CD8-positive, alpha-beta memory T cell (primary cell): ENCODE results near the gene FOXE1. TPM values are rescaled to one million over a fixed set of nuclear protein-coding genes. Genes with fewer than 3 reads are reported as not detected.

Experiments used
- CTCF ChIA-PET: fragments of 350-600 bp; sonication (Branson Sonifier 250); formaldehyde crosslinking; loops from one replicate; lab custom pipeline; 2021; ENCODE audit warnings: antibody characterized with exemption; lab: Charles Lee
- POLR2A ChIA-PET: fragments of 350-600 bp; sonication (Branson Sonifier 250); formaldehyde crosslinking; loops from one replicate; lab custom pipeline; 2021; ENCODE audit warnings: antibody characterized with exemption; lab: Charles Lee
- DNase-seq, 5 donors: peaks; one replicate each; pipeline versions ENCODE4 v3.0.0 to v3.0.0-alpha.2; 2020 to 2022; ENCODE audit warnings: mixed read lengths in 1 of 5
- H3K27ac ChIP-seq: one replicate; pipeline ENCODE4 v1.7.0; 2013; ENCODE audit warnings: low read depth, mild to moderate bottlenecking, low read length, moderate library complexity
- H3K27me3 ChIP-seq: 2 replicates; pipeline ENCODE4 v1.7.0; 2013; ENCODE audit warnings: low read length, mild to moderate bottlenecking; ENCODE audit not compliant: insufficient read depth, poor library complexity, severe bottlenecking
- H3K36me3 ChIP-seq: 2 replicates; pipeline ENCODE4 v1.7.0; 2013; ENCODE audit warnings: mild to moderate bottlenecking, low read length, moderate library complexity; ENCODE audit not compliant: insufficient read depth
- H3K4me1 ChIP-seq: 2 replicates; pipeline ENCODE4 v1.7.0; 2013; ENCODE audit warnings: mild to moderate bottlenecking, low read length, moderate library complexity; ENCODE audit not compliant: insufficient read depth
- H3K4me3 ChIP-seq: 2 replicates; pipeline ENCODE4 v1.7.0; 2013; ENCODE audit warnings: mild to moderate bottlenecking, low read length
- H3K9me3 ChIP-seq: 2 replicates; pipeline ENCODE4 v1.7.0; 2013; ENCODE audit warnings: mild to moderate bottlenecking, low read length
- H3K27ac Mint-ChIP-seq, 8 donors: one replicate each; pipeline ENCODE4 v1.8.0; 2020 to 2021; ENCODE audit warnings: mixed read lengths in 8 of 8, mild to moderate bottlenecking in 6 of 8, inconsistent platforms in 3 of 8, moderate library complexity in 3 of 8
- H3K27me3 Mint-ChIP-seq, 2 donors: one replicate each; pipeline ENCODE4 v1.8.0; 2020 to 2021; ENCODE audit warnings: mixed read lengths in 2 of 2, mild to moderate bottlenecking in 1 of 2, moderate library complexity in 1 of 2
- H3K36me3 Mint-ChIP-seq, 3 donors: one replicate each; pipeline ENCODE4 v1.8.0; 2020 to 2021; ENCODE audit warnings: mixed read lengths in 3 of 3, inconsistent platforms in 1 of 3, mild to moderate bottlenecking in 1 of 3
- H3K4me1 Mint-ChIP-seq, 3 donors: one replicate each; pipeline ENCODE4 v1.8.0; 2020 to 2021; ENCODE audit warnings: mixed read lengths in 3 of 3, inconsistent platforms in 1 of 3, mild to moderate bottlenecking in 1 of 3
- H3K4me3 Mint-ChIP-seq, 7 donors: one replicate each; pipeline ENCODE4 v1.8.0; 2020 to 2021; ENCODE audit warnings: mixed read lengths in 7 of 7, mild to moderate bottlenecking in 6 of 7, moderate library complexity in 4 of 7, inconsistent platforms in 2 of 7
- H3K9me3 Mint-ChIP-seq, 5 donors: one replicate each; pipeline ENCODE4 v1.8.0; 2020 to 2022; ENCODE audit warnings: mixed read lengths in 5 of 5, mild to moderate bottlenecking in 3 of 5, moderate library complexity in 2 of 5, inconsistent platforms in 1 of 5
- polyA plus RNA-seq: library from polyadenylated mRNA; unstranded; fragments of 300-500 nt; fragmentation: Illumina TruSeq; gene quantifications from one replicate; pipeline ENCODE4 v1.2.3, GENCODE V29; 2021
- total RNA-seq, 2 experiments: library from RNA; stranded (reverse); gene quantifications; one replicate each; pipeline ENCODE4 v1.2.3, GENCODE V29; 2021

Gene FOXE1
- total and polyA plus RNA-seq, 3 experiments from 2014 or later: 0.07 TPM; not detected in 2

DNA sequence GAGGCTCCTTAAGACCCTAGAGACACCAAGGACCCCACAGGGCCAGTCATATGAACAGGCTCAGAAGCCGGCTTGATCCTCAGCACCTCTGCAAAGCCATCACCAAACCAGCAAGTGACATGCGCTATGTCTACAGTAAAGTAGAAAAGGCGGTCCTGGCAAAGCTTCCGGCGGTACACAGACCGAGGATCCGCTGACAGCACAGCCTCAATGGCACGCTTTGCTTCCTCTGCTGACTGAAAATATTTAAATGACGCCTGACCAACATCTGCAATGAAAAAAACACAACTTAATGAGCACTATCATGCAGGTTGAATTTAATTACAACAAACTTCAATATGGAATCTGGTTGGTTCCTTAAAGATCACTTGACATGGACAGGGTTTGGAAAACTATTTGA is 51.7 kb downstream of the FOXE1 start:
- Mint-ChIP-seq H3K9me3 (no peaks in the 10 kb centered on the region), H3K27ac (peak overlapping the region; percentile 77 to 99 (median 98)), H3K4me1 (peaks cover 74 to 90% (median 87%) of the 10 kb centered on the region in 3 donors), H3K27me3 (no peaks in the 10 kb centered on the region), H3K4me3 (peak overlapping the region; percentile 62 to 82 (median 76)), H3K36me3 (peaks cover 0 to 52% (median 8%) of the 10 kb centered on the region in 3 donors)
- H3K4me3 ChIP-seq: peak overlapping the region; percentile 47
- H3K9me3 ChIP-seq: no peaks in the 10 kb centered on the region
- H3K27ac ChIP-seq: peak overlapping the region; percentile 12
- no peaks in the 10 kb centered on the region for H3K27me3 ChIP-seq
- peaks cover 92% of the 10 kb centered on the region for H3K4me1 ChIP-seq
- peak in 4 of 5 donors; percentile 29 to 75 (median 62) for DNase-seq
- CTCF ChIA-PET: interaction anchor here (0.7 to 10.0 kb wide), 6 partner anchors 12 to 349 kb away, joined by 3 to 109 read pairs (median 4); partner anchors contain the start of gene TRMO
- H3K36me3 ChIP-seq: peaks cover under 1% of the 10 kb centered on the region
- POLR2A ChIA-PET: interaction anchor here (0.9 to 3.4 kb wide), 3 partner anchors 16 to 197 kb away, joined by 3 to 55 read pairs (median 3); partner anchors contain the start of gene TRMO

DNA sequence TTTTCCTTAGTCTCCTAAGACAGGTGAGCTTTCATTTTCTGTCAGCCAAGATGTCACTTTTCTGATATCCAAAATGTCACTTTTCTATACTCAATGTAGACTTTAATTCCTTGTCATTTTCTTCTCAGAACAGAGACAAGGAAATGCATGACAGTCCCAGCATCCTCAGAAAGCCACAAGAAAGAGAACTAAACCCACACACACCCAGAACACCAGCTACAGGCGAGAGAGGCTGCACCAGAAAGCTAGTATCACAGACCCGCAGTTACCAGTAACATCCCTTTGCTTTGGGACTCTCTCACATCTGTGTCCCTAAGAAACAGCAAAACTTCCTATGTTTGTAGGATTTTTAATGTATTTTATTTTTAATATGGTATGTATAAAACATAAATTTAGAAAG is 52.2 kb downstream of the FOXE1 start:
- ChIA-PET POLR2A (interaction anchor here (0.9 to 3.4 kb wide), 4 partner anchors 16 to 213 kb away, joined by 3 to 55 read pairs (median 5); partner anchors contain the start of gene TRMO), CTCF (interaction anchor here (0.9 to 10.0 kb wide), 5 partner anchors 8 to 129 kb away, joined by 3 to 109 read pairs (median 5); partner anchors contain the start of gene TRMO)
- Histone ChIP-seq H3K36me3 (peaks cover 6% of the 10 kb centered on the region), H3K4me1 (peaks cover 92% of the 10 kb centered on the region), H3K27ac (peak overlapping the region; percentile 12), H3K9me3 (no peaks in the 10 kb centered on the region), H3K4me3 (peak overlapping the region; percentile 47), H3K27me3 (no peaks in the 10 kb centered on the region)
- peak overlapping the region; percentile 62 to 87 (median 82) for H3K4me3 Mint-ChIP-seq
- peaks cover 77 to 92% (median 91%) of the 10 kb centered on the region in 3 donors for H3K4me1 Mint-ChIP-seq
- no peaks in the 10 kb centered on the region for H3K9me3 Mint-ChIP-seq
- peak; percentile 13 to 87 (median 71) for DNase-seq
- H3K27ac Mint-ChIP-seq: peak overlapping the region; percentile 77 to 99 (median 98)
- H3K27me3 Mint-ChIP-seq: no peaks in the 10 kb centered on the region
- peaks cover 4 to 54% (median 11%) of the 10 kb centered on the region in 3 donors for H3K36me3 Mint-ChIP-seq

Other genes with a start within 250 kb of the FOXE1 start
- gene TSTD2, start 219.9 kb upstream of the FOXE1 start, total RNA-seq: 10 to 100 TPM; 13.8 to 14.7 TPM
- gene TSTD2, start 219.9 kb upstream of the FOXE1 start, polyA plus RNA-seq: 5.7 TPM
- 10 to 100 TPM; 47.7 to 49.6 TPM for gene NCBP1, start 219.4 kb upstream of the FOXE1 start, total RNA-seq
- 15.4 TPM for gene NCBP1, start 219.4 kb upstream of the FOXE1 start, polyA plus RNA-seq
- gene XPA, start 155.9 kb upstream of the FOXE1 start, total RNA-seq: 10 to 100 TPM; 11.2 to 13.0 TPM
- gene XPA, start 155.9 kb upstream of the FOXE1 start, polyA plus RNA-seq: 37.9 TPM
- 10 to 100 TPM; 19.1 to 19.2 TPM for gene TRMO, start 69.3 kb downstream of the FOXE1 start, total RNA-seq
- gene TRMO, start 69.3 kb downstream of the FOXE1 start, polyA plus RNA-seq: 19.6 TPM
- under 1 TPM; 0.31 to 0.66 TPM for gene HEMGN, start 84.9 kb downstream of the FOXE1 start, total RNA-seq
- gene HEMGN, start 84.9 kb downstream of the FOXE1 start, polyA plus RNA-seq: 2.8 TPM
- 100 to 1,000 TPM; 331 to 341 TPM for gene ANP32B, start 130.1 kb downstream of the FOXE1 start, total RNA-seq
- 91.0 TPM for gene ANP32B, start 130.1 kb downstream of the FOXE1 start, polyA plus RNA-seq
- gene NANS, start 203.5 kb downstream of the FOXE1 start, total RNA-seq: 10 to 100 TPM; 33.2 to 34.8 TPM
- gene NANS, start 203.5 kb downstream of the FOXE1 start, polyA plus RNA-seq: 29.3 TPM